ENCODE data around the gene NVL.
A peak's percentile ranks its signal among the peaks of the same experiment; 100 is the strongest.

NVL gene

DNA sequence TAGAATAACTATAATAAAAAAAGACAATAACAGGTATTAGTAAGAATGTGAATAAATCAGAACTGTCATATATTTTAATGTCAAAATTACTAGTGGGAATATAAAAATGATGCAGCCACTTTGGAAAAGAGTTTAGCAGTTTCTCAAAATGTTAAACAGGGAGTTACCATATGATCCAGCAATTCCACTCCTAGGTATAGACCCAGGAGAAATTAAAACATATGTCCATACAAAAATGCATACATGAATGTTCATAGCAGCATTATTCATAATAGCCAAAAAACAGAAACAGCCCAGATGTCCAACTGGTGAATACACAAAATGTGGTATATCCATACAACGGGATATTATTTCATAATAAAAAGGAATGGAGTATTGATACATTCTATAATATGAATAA is 71.6 kb downstream of the NVL start:
- Mint-ChIP-seq H3K4me1 (no peaks in the 10 kb centered on the region), H3K27ac (no peak overlapping the region), H3K36me3 (ENCODE audit: low read depth) (peaks cover 42% of the 10 kb centered on the region), H3K9me3 (no peaks in the 10 kb centered on the region), H3K27me3 (ENCODE audit: low read depth) (no peaks in the 10 kb centered on the region), H3K4me3 (no peak overlapping the region)
- no peak for TF ChIP-seq CTCF (IDR thresholded peaks at IDR 0.05; ENCODE audit: unreplicated experiment in 3 of 3)

- TF ChIP-seq CTCF (IDR thresholded peaks at IDR 0.05; ENCODE audit: unreplicated experiment in 3 of 3) = no peak
- H3K27me3 Mint-ChIP-seq (ENCODE audit: low read depth) = no peaks in the 10 kb centered on the region
- no peaks in the 10 kb centered on the region for H3K9me3 Mint-ChIP-seq
- peaks cover 6% of the 10 kb centered on the region for H3K4me1 Mint-ChIP-seq
- H3K4me3 Mint-ChIP-seq = no peak overlapping the region
- H3K27ac Mint-ChIP-seq = no peak overlapping the region
- peaks cover 33% of the 10 kb centered on the region for H3K36me3 Mint-ChIP-seq (ENCODE audit: low read depth)
Measured at GRCh38 chr1:224256640-224257039, 73.3 kb downstream of the NVL start.

- H3K4me1 Mint-ChIP-seq = peaks cover 7% of the 10 kb centered on the region
- H3K9me3 Mint-ChIP-seq = no peaks in the 10 kb centered on the region
- no peak overlapping the region for H3K27ac Mint-ChIP-seq
- TF ChIP-seq CTCF (IDR thresholded peaks at IDR 0.05; ENCODE audit: unreplicated experiment in 3 of 3) = no peak
- no peak overlapping the region for H3K4me3 Mint-ChIP-seq
- peaks cover 37% of the 10 kb centered on the region for H3K36me3 Mint-ChIP-seq (ENCODE audit: low read depth)
- H3K27me3 Mint-ChIP-seq (ENCODE audit: low read depth) = no peaks in the 10 kb centered on the region
Measured at GRCh38 chr1:224253721-224254120, 76.3 kb downstream of the NVL start.

DNA sequence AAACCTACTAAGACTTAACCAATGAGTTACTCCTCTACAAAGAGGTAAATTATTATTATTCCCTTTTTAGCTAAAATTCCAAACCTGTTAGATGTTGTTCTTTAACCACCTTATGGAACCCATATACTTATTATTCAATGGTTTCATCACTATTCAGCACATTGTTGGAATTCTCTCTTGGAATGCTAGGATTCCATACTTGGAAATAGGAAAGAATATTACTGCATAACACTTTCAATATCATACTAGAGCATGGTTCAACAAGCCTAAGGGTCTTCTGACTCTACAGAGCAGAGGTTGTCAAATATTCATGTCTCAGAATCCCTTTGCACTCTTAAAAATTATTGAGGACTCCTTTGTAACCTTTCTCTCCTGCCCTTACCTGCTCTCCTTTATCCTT is 77.5 kb downstream of the NVL start:
- no peak overlapping the region for H3K27ac Mint-ChIP-seq
- H3K4me1 Mint-ChIP-seq = peaks cover 7% of the 10 kb centered on the region
- H3K27me3 Mint-ChIP-seq (ENCODE audit: low read depth) = no peaks in the 10 kb centered on the region
- TF ChIP-seq CTCF (IDR thresholded peaks at IDR 0.05; ENCODE audit: unreplicated experiment in 3 of 3) = no peak
- no peak overlapping the region for H3K4me3 Mint-ChIP-seq
- H3K9me3 Mint-ChIP-seq = no peaks in the 10 kb centered on the region
- H3K36me3 Mint-ChIP-seq (ENCODE audit: low read depth) = peaks cover 36% of the 10 kb centered on the region

DNA sequence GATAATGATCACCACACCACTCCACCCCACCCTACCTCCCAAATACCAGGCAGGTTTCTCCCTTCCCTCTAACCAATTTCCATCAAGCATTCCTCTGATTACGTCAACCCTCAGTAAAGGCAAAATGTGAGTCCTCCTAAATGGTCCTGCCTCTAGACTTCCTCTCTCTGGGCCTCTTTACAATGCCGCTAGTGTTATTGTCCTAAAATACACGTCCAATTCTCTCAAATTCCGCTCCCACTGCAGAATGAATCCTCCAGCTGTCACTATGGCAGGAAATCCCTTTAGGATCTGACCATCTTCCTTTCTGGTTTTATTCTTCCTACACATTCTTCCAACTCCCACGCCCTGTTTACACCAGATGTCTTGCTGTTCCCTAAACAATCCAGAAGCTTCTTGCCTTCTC is 78.2 kb downstream of the NVL start:
- peaks cover 35% of the 10 kb centered on the region for H3K36me3 Mint-ChIP-seq (ENCODE audit: low read depth)
- no peaks in the 10 kb centered on the region for H3K27me3 Mint-ChIP-seq (ENCODE audit: low read depth)
- no peak for TF ChIP-seq CTCF (IDR thresholded peaks at IDR 0.05; ENCODE audit: unreplicated experiment in 3 of 3)
- no peak overlapping the region for H3K4me3 Mint-ChIP-seq
- H3K9me3 Mint-ChIP-seq = no peaks in the 10 kb centered on the region
- peaks cover 7% of the 10 kb centered on the region for H3K4me1 Mint-ChIP-seq
- no peak overlapping the region for H3K27ac Mint-ChIP-seq

- no peak for TF ChIP-seq CTCF (IDR thresholded peaks at IDR 0.05; ENCODE audit: unreplicated experiment in 3 of 3)
- peak overlapping the region in 1 of 3 experiments; percentile 67 for H3K27ac Mint-ChIP-seq
- H3K4me1 Mint-ChIP-seq = no peaks in the 10 kb centered on the region
- no peaks in the 10 kb centered on the region for H3K9me3 Mint-ChIP-seq
- H3K36me3 Mint-ChIP-seq (ENCODE audit: low read depth) = peaks cover 44% of the 10 kb centered on the region
- no peaks in the 10 kb centered on the region for H3K27me3 Mint-ChIP-seq (ENCODE audit: low read depth)
- H3K4me3 Mint-ChIP-seq = no peak overlapping the region
Measured at GRCh38 chr1:224245188-224245587, 84.8 kb downstream of the NVL start.

Data from nephron (organoid).